HepG2 (cell line): ENCODE results near the gene DOCK4. TPM values are rescaled to one million over a fixed set of nuclear protein-coding genes. Genes with fewer than 3 reads are reported as not detected.

Experiments
- ATAC-seq: fragments of 200-7000 bp; cut with Tn5 transposase; 3 replicates; pipeline ENCODE4 v1.9.1; 2020; ENCODE audit warnings: mild to moderate bottlenecking, moderate library complexity
- BruUV-seq: library from RNA; stranded (reverse); fragments of 400-500 nt; replicated peaks from 2 replicates; lab custom pipeline; 2021; lab: Mats Ljungman, UMichigan
- CTCF ChIA-PET: fragments of 300-600 bp; formaldehyde crosslinking; extraction: SDS; loops from one replicate; lab custom pipeline; 2021; ENCODE audit warnings: low total read pairs, inconsistent platforms, low intra/inter-chr PET ratio; lab: Yijun Ruan, JAX
- POLR2A ChIA-PET: fragments of 350-600 bp; sonication (Branson Sonifier 250); formaldehyde crosslinking; loops from one replicate; lab custom pipeline; 2020; ENCODE audit warnings: antibody characterized with exemption, inconsistent platforms; lab: Yijun Ruan, JAX
- DNase-seq: peaks from one replicate; pipeline ENCODE4 v3.0.0-alpha.2; 2015; ENCODE audit warnings: low spot score
- FAIRE-seq: peaks from 3 replicates; lab custom pipeline; 2011; peaks lifted over from hg19 to GRCh38; lab: Jason Lieb, UNC
- H2AFZ ChIP-seq: one replicate; pipeline ENCODE4 v1.6.1; 2011; ENCODE audit warnings: low read length, inconsistent platforms
- H3K27ac ChIP-seq: fragments of 300-600 bp; 3 replicates; pipeline ENCODE4 v1.8.0; 2011; ENCODE audit warnings: mixed run types, mild to moderate bottlenecking, mixed read lengths, low read length, inconsistent platforms; ENCODE audit not compliant: insufficient read depth; ENCODE audit errors: extremely low read length
- H3K27me3 ChIP-seq, 2 experiments: fragments of 200-600 bp in 1 of 2; 2 replicates in 1 of 2; 3 replicates in 1 of 2; pipeline versions ENCODE4 v1.6.0 to v1.8.0; 2011; ENCODE audit warnings: low read length in 2 of 2, mild to moderate bottlenecking in 2 of 2, moderate library complexity in 2 of 2, inconsistent platforms in 1 of 2; ENCODE audit not compliant: insufficient read depth in 2 of 2, control insufficient read depth in 1 of 2
- H3K36me3 ChIP-seq, 2 experiments: fragments of 200-600 bp in 1 of 2; replicated peaks in 1 of 2; 2 replicates in 1 of 2; 3 replicates in 1 of 2; pipeline versions ENCODE4 v1.5.1 to v1.8.0; 2011; ENCODE audit warnings: low read length in 2 of 2, inconsistent platforms in 1 of 2; ENCODE audit not compliant: insufficient read depth in 2 of 2, control insufficient read depth in 1 of 2
- H3K4me1 ChIP-seq: 2 replicates; pipeline ENCODE4 v1.5.1; 2012; ENCODE audit warnings: low read length, inconsistent platforms; ENCODE audit not compliant: insufficient read depth
- H3K4me2 ChIP-seq: 2 replicates; pipeline ENCODE4 v1.6.0; 2011; ENCODE audit warnings: low read depth, low read length, inconsistent platforms
- H3K4me3 ChIP-seq, 3 experiments: fragments of 200-600 bp in 1 of 3; sonication (generic), shearing (Covaris generic) in 1 of 3; replicated peaks in 1 of 3; 2 replicates each; pipeline ENCODE4 v1.5.1; 2011 to 2016; ENCODE audit warnings: low read length in 3 of 3, inconsistent platforms in 2 of 3, low read depth in 2 of 3, mild to moderate bottlenecking in 2 of 3, control low read depth in 1 of 3, mixed read lengths in 1 of 3; ENCODE audit not compliant: insufficient read depth in 1 of 3
- H3K79me2 ChIP-seq: one replicate; pipeline ENCODE4 v1.6.1; 2011; ENCODE audit warnings: low read length, inconsistent platforms; ENCODE audit not compliant: insufficient read depth
- H3K9ac ChIP-seq: 2 replicates; pipeline ENCODE4 v1.6.0; 2011; ENCODE audit warnings: mild to moderate bottlenecking, low read depth, low read length, inconsistent platforms; ENCODE audit not compliant: insufficient read depth
- H3K9me3 ChIP-seq: 2 replicates; pipeline ENCODE4 v1.5.1; 2012; ENCODE audit warnings: mild to moderate bottlenecking, low read length
- H4K20me1 ChIP-seq: 2 replicates; pipeline ENCODE4 v1.6.0; 2011; ENCODE audit warnings: inconsistent platforms, mild to moderate bottlenecking, low read length, moderate library complexity; ENCODE audit not compliant: insufficient read depth
- CBX2 ChIP-seq, 2 experiments: fragments of 200-600 bp in 1 of 2; sonication (generic); formaldehyde crosslinking in 1 of 2; IDR thresholded peaks; 2 replicates each; pipeline versions ENCODE4 v1.7.0 to v1.8.1; 2018 to 2022; ENCODE audit warnings: low read depth in 2 of 2, low read length in 1 of 2, mild to moderate bottlenecking in 1 of 2, missing genetic modification reagents in 1 of 2
- EED ChIP-seq: sonication (generic); formaldehyde crosslinking; IDR thresholded peaks from 2 replicates; pipeline ENCODE4 v1.5.0; 2020; ENCODE audit warnings: mild to moderate bottlenecking, missing genetic modification reagents
- GMEB1 ChIP-seq: sonication (generic); formaldehyde crosslinking; IDR thresholded peaks from 2 replicates; pipeline ENCODE4 v1.5.1; 2020; ENCODE audit warnings: missing genetic modification reagents, mild to moderate bottlenecking, borderline replicate concordance
- JARID2 ChIP-seq: sonication (generic); formaldehyde crosslinking; IDR thresholded peaks from 2 replicates; pipeline ENCODE4 v1.8.1; 2023; ENCODE audit warnings: missing genetic modification reagents, inconsistent platforms; ENCODE audit not compliant: insufficient replicate concordance
- MTERF4 ChIP-seq: sonication (generic); formaldehyde crosslinking; IDR thresholded peaks from 2 replicates; pipeline ENCODE4 v1.8.0; 2023; ENCODE audit warnings: mild to moderate bottlenecking, missing genetic modification reagents
- NFE2L2 ChIP-seq: fragments of 150-350 bp; IDR thresholded peaks from 2 replicates; pipeline ENCODE4 v1.6.1; 2014; ENCODE audit warnings: low read length
- RORA ChIP-seq: sonication (generic); formaldehyde crosslinking; IDR thresholded peaks from 2 replicates; pipeline ENCODE4 v1.5.0; 2020; ENCODE audit warnings: mild to moderate bottlenecking, missing genetic modification reagents, moderate library complexity
- SIN3A ChIP-seq: IDR thresholded peaks from 2 replicates; pipeline ENCODE4 v1.6.1; 2011; ENCODE audit warnings: low read depth, mild to moderate bottlenecking, control low read depth, low read length, borderline replicate concordance
- SYNCRIP ChIP-seq: fragments of 200-400 bp; formaldehyde crosslinking; IDR thresholded peaks from 2 replicates; pipeline ENCODE4 v1.6.1; 2018; ENCODE audit warnings: mild to moderate bottlenecking, low read depth, low read length; ENCODE audit not compliant: insufficient read depth
- THAP9 ChIP-seq: sonication (generic); formaldehyde crosslinking; IDR thresholded peaks from 2 replicates; pipeline ENCODE4; 2020; ENCODE audit warnings: missing genetic modification reagents, mild to moderate bottlenecking, borderline replicate concordance
- YEATS4 ChIP-seq: sonication (generic); formaldehyde crosslinking; IDR thresholded peaks from 2 replicates; pipeline ENCODE4 v1.4.0; 2020; ENCODE audit warnings: missing genetic modification reagents, borderline replicate concordance
- ZBTB38 ChIP-seq: sonication (generic); formaldehyde crosslinking; IDR thresholded peaks from 2 replicates; pipeline ENCODE4 v1.5.1; 2020; ENCODE audit warnings: mild to moderate bottlenecking, missing genetic modification reagents
- ZKSCAN8 ChIP-seq: IDR thresholded peaks from 2 replicates; pipeline ENCODE4 v1.6.1; 2016; ENCODE audit warnings: borderline replicate concordance, missing genetic modification reagents, missing compliant biosample characterization
- ZNF124 ChIP-seq: sonication (generic); formaldehyde crosslinking; IDR thresholded peaks from 2 replicates; pipeline ENCODE4 v1.4.0; 2020; ENCODE audit warnings: missing genetic modification reagents
- ZNF552 ChIP-seq: sonication (generic); formaldehyde crosslinking; IDR thresholded peaks from 2 replicates; pipeline ENCODE4 v1.9.0; 2022; ENCODE audit warnings: missing genetic modification reagents, mild to moderate bottlenecking, borderline replicate concordance
- ZSCAN20 ChIP-seq: sonication (generic); formaldehyde crosslinking; IDR thresholded peaks from 2 replicates; pipeline ENCODE4 v1.4.0; 2020; ENCODE audit warnings: missing genetic modification reagents, mild to moderate bottlenecking, borderline replicate concordance
- ZSCAN21 ChIP-seq: sonication (generic); formaldehyde crosslinking; IDR thresholded peaks from 2 replicates; pipeline ENCODE4 v1.8.0; 2022; ENCODE audit warnings: mild to moderate bottlenecking, missing genetic modification reagents, moderate library complexity, borderline replicate concordance
- WGBS: methylation state at CpG from one replicate; pipeline ENCODE4 v1.1.6; 2017; ENCODE audit warnings: low lambda C conversion rate; 5-methylcytosine and 5-hydroxymethylcytosine counted together
- in situ Hi-C: cut with HindIII; loops from 2 replicates; pipeline ENCODE4 v1.10.0; 2017; ENCODE audit warnings: low pct_unique_long_range_greater_than_20kb; ENCODE audit not compliant: extremely low pct_ligation_motif_present
- intact Hi-C: fragments of 100-400 bp; cut with micrococcal nuclease; formaldehyde crosslinking; loops from one replicate; pipeline ENCODE4 v1.10.0; 2022; ENCODE audit not compliant: unreplicated experiment
- polyA plus RNA-seq, 8 experiments: library from polyadenylated mRNA; depleted of rRNA in 3 of 8; stranded (reverse) in 7 of 8; unstranded in 1 of 8; fragments of >200 nt; fragmentation: Illumina TruSeq in 4 of 8; extraction: Trizol in 4 of 8; gene quantifications; 2 replicates each; pipeline versions ENCODE4 v1.2.1 to v1.2.3, GENCODE V29; 2011 to 2016; ENCODE audit warnings: low read depth in 4 of 8, missing spikeins in 1 of 8, mixed read lengths in 1 of 8; ENCODE audit not compliant: insufficient read depth in 1 of 8
- total RNA-seq, 5 experiments: library from RNA; depleted of rRNA; stranded (reverse); fragments of >200 nt; fragmentation: Illumina TruSeq; extraction: Trizol; gene quantifications; 2 replicates each; pipeline ENCODE4 v1.2.3, GENCODE V29; 2016; ENCODE audit warnings: low read depth in 1 of 5

The DOCK4 gene
- total and polyA plus RNA-seq, 2 of the 13 experiments (the other 11 are each of a cell fraction or from before 2014, with no cell fraction given) = 13.5 to 17.4 TPM

- TF ChIP-seq ZSCAN20 (CRISPR knock-in tag) = no peak
- TF ChIP-seq ZSCAN21 (CRISPR knock-in tag) = no peak
- TF ChIP-seq ZBTB38 (CRISPR knock-in tag) = no peak
- TF ChIP-seq EED (CRISPR knock-in tag) = no peak
Measured at GRCh38 chr7:111762211-111762610, 444.0 kb downstream of the DOCK4 start (continued).

- H3K36me3 ChIP-seq = peaks cover 10 to 18% of the 10 kb centered on the region in 2 experiments
- TF ChIP-seq ZNF124 (no peak), GMEB1 (no peak), THAP9 (CRISPR knock-in tag) (no peak), CBX2 (IDR thresholded peaks at IDR 0.05; ENCODE audit: low read depth, low read length) (no peak), CBX2 (CRISPR knock-in tag; IDR thresholded peaks at IDR 0.05; ENCODE audit: low read depth) (no peak), ZKSCAN8 (CRISPR knock-in tag) (no peak), RORA (CRISPR knock-in tag) (no peak), SYNCRIP (no peak), MTERF4 (CRISPR knock-in tag) (no peak), SIN3A (no peak), JARID2 (no peak), YEATS4 (CRISPR knock-in tag) (no peak), NFE2L2 (no peak), ZNF552 (no peak)
Measured at GRCh38 chr7:111760043-111760442, 446.2 kb downstream of the DOCK4 start.

More at GRCh38 chr7:111760043-111760442, 446.2 kb downstream of the DOCK4 start:
- FAIRE-seq (no peak), ATAC-seq (no peak), DNase-seq (no peak)
- BruUV-seq = no TSS peak
- Histone ChIP-seq H3K79me2 (no peaks in the 10 kb centered on the region), H4K20me1 (no peaks in the 10 kb centered on the region), H3K27me3 (no peaks in the 10 kb centered on the region), H3K4me2 (no peak overlapping the region), H3K4me3 (no peak overlapping the region), H3K9me3 (no peaks in the 10 kb centered on the region), H3K27ac (no peak overlapping the region), H3K4me1 (no peaks in the 10 kb centered on the region), H2AFZ (no peak overlapping the region), H3K9ac (no peak overlapping the region)
- POLR2A ChIA-PET = no interaction called here
- in situ Hi-C loops (loop anchor here (5.0 kb wide), 1 partner anchor 97 kb away; no protein-coding TSS in a partner anchor), intact Hi-C loops (no loop called here)
- 93% methylated on average over 8 of the region's 8 CpGs for WGBS
- CTCF ChIA-PET = no interaction called here
